NCI-H345 treated with DMSO at 0.1 percent for 48 hours (cell line): Measurements from ENCODE around the gene WDFY2.
A peak's percentile ranks its signal among the peaks of the same experiment; 100 is the strongest.
"Not testable (repeated sequence)": the region's sequence is repeated elsewhere in the genome, so short reads cannot be mapped to it uniquely, and the experiment has no call there.

Experiments
- DNase-seq: peaks from one replicate; lab custom pipeline; 2025; ENCODE audit not compliant: unreplicated experiment; lab: John Stamatoyannopoulos, UW

WDFY2 gene

GRCh38 chr13:51564252-51564651, 20.0 kb upstream of the WDFY2 start:
- no peak for DNase-seq

GRCh38 chr13:51564671-51565070, 19.6 kb upstream of the WDFY2 start:
- no peak for DNase-seq

GRCh38 chr13:51569001-51569400, 15.3 kb upstream of the WDFY2 start:
- not testable (repeated sequence) for DNase-seq

- no peak for DNase-seq
Observed at GRCh38 chr13:51576754-51577153, 7.5 kb upstream of the WDFY2 start.

- no peak for DNase-seq
Observed at GRCh38 chr13:51577690-51578089, 6.6 kb upstream of the WDFY2 start.

- DNase-seq: no peak
Observed at GRCh38 chr13:51579676-51580075, 4.6 kb upstream of the WDFY2 start.

GRCh38 chr13:51581148-51581820, 3.0 kb upstream of the WDFY2 start:
- no peak for DNase-seq

DNA sequence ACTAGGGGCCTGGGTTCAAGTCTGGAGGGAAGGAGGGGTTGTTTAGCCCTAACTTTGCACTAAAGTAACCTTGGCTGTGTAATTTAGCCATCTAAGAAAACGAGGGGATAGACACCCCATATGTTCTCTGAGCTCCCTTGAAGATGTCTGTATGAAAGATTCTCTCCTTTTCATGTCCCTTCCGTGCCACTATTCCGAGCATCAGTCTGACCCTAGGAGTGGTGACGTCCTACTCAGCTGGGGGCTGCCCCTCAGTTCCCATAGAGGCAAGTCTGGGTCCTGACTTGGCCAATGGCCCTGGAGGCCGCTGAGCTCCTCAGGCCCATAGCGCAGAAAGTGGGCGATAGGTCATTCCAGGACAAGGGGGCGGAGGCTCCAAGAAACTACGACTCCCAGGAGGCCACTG, 790 bp upstream of the WDFY2 start:
- DNase-seq: no peak

- peak; percentile 15 for DNase-seq
Observed at GRCh38 chr13:51584731-51585672, 740 bp downstream of the WDFY2 start.

DNA sequence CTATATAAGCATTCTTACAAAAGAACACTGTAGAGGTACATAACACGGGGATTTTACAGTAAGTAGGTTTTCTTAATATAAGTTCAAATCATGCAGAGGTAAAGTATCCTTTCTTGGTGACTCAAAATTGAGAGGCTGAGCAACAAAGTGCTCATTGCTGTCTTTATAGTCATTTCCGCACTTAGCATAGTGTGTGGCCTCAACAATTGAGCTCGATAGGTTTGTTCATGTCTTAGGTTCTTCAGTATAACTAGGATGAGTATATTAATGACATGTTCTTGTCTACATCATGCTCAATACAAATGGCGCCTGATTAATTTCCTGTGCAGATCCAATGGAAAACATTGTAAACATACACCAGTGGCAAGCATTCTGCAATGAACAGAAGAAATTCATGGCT, 1.4 kb downstream of the WDFY2 start:
- no peak for DNase-seq

- DNase-seq: no peak
Observed at GRCh38 chr13:51587372-51587771, 3.1 kb downstream of the WDFY2 start.

GRCh38 chr13:51588406-51588949, 4.2 kb downstream of the WDFY2 start:
- no peak for DNase-seq

- no peak for DNase-seq
Observed at GRCh38 chr13:51589793-51590192, 5.5 kb downstream of the WDFY2 start.

DNA sequence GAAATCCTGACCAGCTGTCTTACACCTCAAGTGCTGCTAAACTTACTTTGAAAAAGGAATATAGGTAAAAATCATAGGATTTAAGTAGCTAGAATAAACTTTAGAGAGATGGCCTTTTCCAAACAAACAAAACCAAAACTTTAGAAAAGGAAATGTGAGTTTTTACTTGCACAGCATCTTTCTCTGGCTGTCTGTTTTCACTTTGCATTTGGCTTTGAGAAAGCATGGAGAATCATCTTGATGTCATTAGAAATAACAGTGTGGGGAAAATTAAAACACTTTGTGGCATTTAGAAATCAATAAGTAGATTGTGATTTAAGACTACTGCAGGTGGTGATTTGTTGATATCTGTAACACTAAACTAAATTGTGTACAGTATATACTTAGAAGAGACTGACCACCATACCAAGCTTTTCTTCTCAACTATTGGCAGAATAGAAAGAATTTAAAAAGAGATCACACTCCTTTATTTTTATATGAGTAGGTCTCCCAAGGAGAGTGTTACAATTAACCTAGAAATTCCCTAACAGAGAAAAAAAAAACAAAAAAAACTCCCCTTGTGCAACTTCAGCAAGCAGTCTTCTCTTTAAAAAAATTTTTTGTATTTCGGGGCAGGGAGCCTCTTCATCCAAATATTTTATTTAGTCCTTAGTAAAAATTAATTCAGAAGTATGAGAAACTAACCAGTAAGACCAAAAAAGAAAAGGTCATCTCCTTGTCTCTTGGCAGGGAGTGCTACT, 6.1 kb downstream of the WDFY2 start:
- no peak for DNase-seq

DNA sequence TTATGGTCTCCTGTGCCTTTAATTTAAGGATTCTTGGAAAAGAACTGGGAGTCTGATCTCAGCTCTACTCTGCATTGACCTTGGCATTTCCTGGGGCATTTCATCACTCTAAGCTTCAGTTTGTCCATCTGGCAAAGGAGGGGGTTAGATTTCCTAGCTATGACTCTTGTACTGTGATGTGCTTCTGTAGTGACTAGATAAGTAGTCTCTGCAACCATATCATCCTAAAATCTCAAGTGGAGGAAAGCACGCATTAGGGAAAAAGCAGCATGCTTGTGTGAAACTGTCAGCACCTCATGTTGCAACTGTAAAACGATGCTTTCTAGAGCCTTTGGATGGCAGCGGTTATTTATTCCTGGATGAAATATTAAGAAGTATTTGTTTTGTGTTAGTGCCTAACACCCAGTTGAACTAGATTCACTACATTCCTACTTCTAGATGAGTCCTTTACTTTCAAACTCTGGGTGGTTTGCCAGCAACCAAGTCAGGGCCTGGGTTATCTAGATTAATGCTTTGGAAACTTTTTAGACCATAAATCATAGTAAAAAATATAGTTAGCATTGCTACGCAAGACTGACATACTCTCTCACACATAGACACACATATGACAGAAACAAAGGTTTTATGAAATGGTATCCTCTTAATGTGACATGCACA, 6.8 kb downstream of the WDFY2 start:
- DNase-seq: no peak

DNA sequence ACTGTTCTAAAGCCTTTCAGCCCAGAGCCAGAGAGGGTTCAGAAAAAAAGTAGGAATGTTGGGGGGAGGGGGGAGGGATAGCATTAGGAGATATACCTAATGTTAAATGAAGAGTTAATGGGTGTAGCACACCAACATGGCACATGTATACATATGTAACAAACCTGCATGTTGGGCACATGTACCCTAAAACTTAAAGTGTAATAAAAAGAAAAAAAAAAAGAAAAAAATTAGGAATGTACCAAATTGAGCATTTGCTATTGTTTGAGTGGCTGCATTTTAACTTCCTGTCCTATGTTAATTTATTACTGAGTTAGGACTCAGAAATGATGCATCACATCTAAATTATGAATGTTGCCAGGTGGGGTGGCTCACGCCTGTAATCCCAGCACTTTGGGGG, 7.7 kb downstream of the WDFY2 start:
- DNase-seq: not testable (repeated sequence)

- no peak for DNase-seq
Observed at GRCh38 chr13:51594432-51594831, 10.2 kb downstream of the WDFY2 start.

- DNase-seq: no peak
Observed at GRCh38 chr13:51595416-51595815, 11.2 kb downstream of the WDFY2 start.

- DNase-seq: no peak
Observed at GRCh38 chr13:51596541-51596940, 12.3 kb downstream of the WDFY2 start.

DNA sequence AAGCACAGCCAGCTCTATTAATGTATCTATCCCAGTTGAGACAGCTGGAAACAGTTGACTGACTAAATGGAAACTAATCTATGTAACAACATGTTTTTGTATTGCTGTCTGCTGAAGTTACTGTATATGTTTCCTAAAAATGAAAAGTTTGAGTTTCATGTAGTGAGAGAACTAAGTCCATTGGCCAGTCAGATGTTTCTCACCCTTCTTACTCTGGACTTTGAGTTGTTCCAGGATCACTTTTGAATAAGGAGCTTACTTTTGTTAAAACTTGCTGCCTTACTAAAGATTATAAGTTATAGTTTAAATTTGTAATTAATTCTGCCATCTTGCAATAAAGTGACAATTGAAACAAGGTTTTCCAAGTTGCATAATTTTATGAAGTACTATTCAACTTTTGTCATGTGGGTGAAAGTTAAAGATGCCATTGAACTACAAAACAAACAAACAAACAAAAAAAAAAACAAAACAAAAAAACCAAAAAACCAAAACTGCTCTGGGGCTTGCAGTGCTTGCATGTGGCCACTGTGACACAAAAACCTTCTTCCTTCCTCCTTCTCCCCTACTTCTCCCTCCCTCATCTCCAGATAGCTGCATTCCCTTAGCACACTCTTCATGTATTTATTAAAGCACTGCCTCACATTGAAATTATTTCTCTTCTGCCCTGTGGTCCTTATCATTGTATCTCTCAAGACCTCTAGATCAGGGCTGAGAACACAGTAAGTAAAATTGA, 15.3 kb downstream of the WDFY2 start:
- no peak for DNase-seq
